Activated T-helper 2 cell treated with anti-CD3 and anti-CD28 coated beads, Interferon-gamma antibody, Interleukin-2, Interleukin-4, amounts not matched to agents 10 μg/mL and 5 μg/mL and 100 μg/mL, durations not matched to agents 14 hours and 24 hours and 36 hours (primary cell): Measurements from ENCODE around the gene MCTP1. TPM values are rescaled to one million over a fixed set of nuclear protein-coding genes. Genes with fewer than 3 reads are reported as not detected.
"Not testable (repeated sequence)": the region's sequence is repeated elsewhere in the genome, so short reads cannot be mapped to it uniquely, and the experiment has no call there.

ENCODE experiments used
- DNase-seq: peaks from one replicate; pipeline ENCODE4 v3.0.0; 2021; ENCODE audit warnings: low spot score
- H3K27ac Mint-ChIP-seq: one replicate; pipeline ENCODE4 v1.8.0; 2021; ENCODE audit warnings: mixed read lengths
- H3K27me3 Mint-ChIP-seq: one replicate; pipeline ENCODE4 v1.8.0; 2021; ENCODE audit warnings: low read depth, mixed read lengths
- H3K36me3 Mint-ChIP-seq: one replicate; pipeline ENCODE4 v1.8.0; 2021; ENCODE audit warnings: low read depth, mixed read lengths
- H3K4me1 Mint-ChIP-seq: one replicate; pipeline ENCODE4 v1.8.0; 2021; ENCODE audit warnings: low read depth, mixed read lengths
- H3K4me3 Mint-ChIP-seq: one replicate; pipeline ENCODE4 v1.8.0; 2021; ENCODE audit warnings: low read depth, mild to moderate bottlenecking, moderate library complexity, mixed read lengths
- H3K9me3 Mint-ChIP-seq: one replicate; pipeline ENCODE4 v1.8.0; 2021; ENCODE audit warnings: mixed read lengths
- intact Hi-C: fragments of 100-400 bp; cut with micrococcal nuclease; formaldehyde crosslinking; loops from one replicate; pipeline ENCODE4 v1.15.1; 2023
- total RNA-seq: library from RNA; stranded (reverse); gene quantifications from 2 replicates; pipeline ENCODE4 v1.2.3, GENCODE V29; 2022

MCTP1 gene
- total RNA-seq, 1 donor from 2014 or later = not detected

DNA sequence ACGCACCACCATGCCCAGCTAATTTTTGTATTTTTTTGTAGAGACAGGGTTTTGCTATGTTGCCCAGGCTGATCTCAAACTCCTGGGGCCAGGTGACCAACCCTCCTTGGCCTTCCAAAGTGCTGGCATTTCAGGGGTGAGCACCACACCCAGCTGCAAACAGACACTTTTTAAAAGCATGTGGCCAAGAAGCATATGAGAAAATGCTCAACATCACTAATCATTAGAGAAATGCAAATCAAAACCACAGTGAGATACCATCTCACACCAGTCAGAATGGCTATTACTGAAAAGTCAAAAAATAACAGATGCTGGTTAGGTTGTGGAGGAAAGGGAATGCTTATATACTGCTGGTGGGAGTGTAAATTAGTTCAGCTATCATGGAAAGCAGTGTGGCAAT is 439.2 kb downstream of the MCTP1 start:
- H3K27ac Mint-ChIP-seq, DNase-seq, H3K36me3 Mint-ChIP-seq, intact Hi-C loops, H3K4me1 Mint-ChIP-seq, H3K4me3 Mint-ChIP-seq, H3K9me3 Mint-ChIP-seq: not testable (repeated sequence)
- peaks cover 18% of the 10 kb centered on the region for H3K27me3 Mint-ChIP-seq

DNA sequence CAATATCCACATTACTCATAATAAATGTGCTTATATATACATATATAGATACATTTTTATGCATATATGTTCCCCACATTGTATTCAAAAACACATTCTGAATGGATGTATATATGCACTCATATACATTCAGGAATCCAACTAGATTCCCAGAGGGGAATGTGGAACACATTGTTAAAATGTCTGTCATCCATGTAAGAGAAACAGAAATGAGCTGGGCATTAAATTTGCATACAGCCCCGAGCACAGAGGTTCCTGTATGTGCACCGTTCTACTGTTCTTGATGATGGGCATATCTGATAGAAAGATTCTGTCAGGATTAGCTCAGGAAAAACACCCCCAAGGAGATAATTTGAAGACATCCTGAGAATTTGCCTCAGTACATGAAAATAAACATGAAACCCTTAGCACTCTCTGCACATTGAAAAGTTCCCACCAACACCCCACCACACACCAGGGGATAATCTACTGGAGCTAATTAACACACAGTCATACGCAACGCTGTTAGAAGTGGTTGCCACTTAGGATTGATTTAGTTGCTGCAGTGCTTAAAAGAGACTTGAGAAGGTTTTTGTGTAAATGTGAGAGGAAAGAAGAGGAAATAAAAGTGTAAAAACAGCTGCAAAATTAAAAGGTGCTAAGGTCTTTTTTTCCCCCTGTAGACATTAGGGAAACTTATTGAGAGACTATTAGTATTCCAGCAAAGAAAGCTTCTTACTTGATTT is 443.1 kb downstream of the MCTP1 start:
- no peak for DNase-seq
- H3K9me3 Mint-ChIP-seq = no peaks in the 10 kb centered on the region
- peaks cover 2% of the 10 kb centered on the region for H3K4me1 Mint-ChIP-seq
- H3K36me3 Mint-ChIP-seq = no peaks in the 10 kb centered on the region
- no peak overlapping the region for H3K4me3 Mint-ChIP-seq
- no peak overlapping the region for H3K27ac Mint-ChIP-seq
- peaks cover 15% of the 10 kb centered on the region for H3K27me3 Mint-ChIP-seq
- intact Hi-C loops = no loop called here

DNA sequence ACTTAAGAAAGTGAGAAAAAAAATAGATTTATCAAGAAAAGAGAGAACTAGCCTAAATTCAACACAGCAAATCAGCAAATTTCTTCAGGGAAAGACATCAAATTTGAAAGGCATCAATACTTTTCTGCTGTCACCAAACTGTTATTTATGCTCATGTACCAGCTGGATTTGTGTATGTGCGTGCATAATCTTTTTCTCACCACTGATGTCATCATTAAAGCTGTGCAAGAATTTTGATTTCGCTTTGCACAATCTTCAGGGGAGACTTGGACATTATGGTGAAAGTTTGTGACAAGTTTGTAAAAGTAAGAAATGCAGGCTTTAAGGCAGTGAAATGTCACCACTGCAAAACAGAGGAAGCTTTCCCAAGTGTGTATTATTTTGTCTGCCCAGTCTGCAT is 451.0 kb downstream of the MCTP1 start:
- Mint-ChIP-seq H3K4me1 (peaks cover 4% of the 10 kb centered on the region), H3K36me3 (no peaks in the 10 kb centered on the region), H3K9me3 (no peaks in the 10 kb centered on the region), H3K4me3 (no peak overlapping the region), H3K27ac (no peak overlapping the region), H3K27me3 (peaks cover 22% of the 10 kb centered on the region)
- no peak for DNase-seq
- intact Hi-C loops = no loop called here

DNA sequence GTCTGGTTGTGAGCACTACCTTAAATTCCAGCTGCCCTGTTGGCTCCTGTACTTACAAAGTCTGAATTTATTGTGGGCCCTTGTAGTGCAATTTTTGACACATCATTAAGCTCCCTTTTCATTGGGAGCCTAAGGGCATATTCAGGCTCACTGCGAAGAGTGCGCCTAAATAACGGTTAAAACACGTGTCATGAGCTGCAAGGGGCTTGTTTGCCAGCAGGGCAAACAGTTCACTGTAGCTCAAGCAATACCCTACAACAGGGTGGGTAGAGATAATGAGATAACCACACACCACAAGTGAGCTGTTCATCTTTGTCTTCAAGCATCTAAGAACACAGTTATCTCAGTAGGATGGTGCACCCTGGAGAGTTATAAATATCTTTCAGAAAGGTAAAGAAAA is 452.2 kb downstream of the MCTP1 start:
- Mint-ChIP-seq H3K27me3 (peaks cover 18% of the 10 kb centered on the region), H3K27ac (no peak overlapping the region), H3K4me3 (no peak overlapping the region), H3K9me3 (no peaks in the 10 kb centered on the region), H3K36me3 (no peaks in the 10 kb centered on the region), H3K4me1 (peaks cover 4% of the 10 kb centered on the region)
- DNase-seq = no peak
- intact Hi-C loops = no loop called here

DNA sequence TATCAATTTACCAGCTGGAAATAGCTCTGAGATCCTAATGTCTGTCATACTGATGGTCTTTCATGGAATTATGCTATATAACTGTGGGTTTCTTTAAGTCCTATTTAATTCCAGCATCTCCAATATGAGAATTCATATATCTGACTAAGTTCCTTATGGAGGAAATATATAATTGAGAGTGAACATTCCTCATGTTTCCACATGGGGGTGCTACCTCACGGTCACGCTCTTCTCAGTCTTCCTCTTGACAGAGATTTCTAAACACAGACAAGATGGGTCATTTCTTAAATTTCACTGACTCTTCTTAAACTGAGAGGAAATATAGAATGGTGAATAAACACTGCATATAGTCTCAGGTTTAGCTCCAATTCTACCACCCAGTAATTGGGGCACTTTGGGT is 454.4 kb downstream of the MCTP1 start:
- intact Hi-C loops = no loop called here
- H3K27me3 Mint-ChIP-seq = peaks cover 24% of the 10 kb centered on the region

DNA sequence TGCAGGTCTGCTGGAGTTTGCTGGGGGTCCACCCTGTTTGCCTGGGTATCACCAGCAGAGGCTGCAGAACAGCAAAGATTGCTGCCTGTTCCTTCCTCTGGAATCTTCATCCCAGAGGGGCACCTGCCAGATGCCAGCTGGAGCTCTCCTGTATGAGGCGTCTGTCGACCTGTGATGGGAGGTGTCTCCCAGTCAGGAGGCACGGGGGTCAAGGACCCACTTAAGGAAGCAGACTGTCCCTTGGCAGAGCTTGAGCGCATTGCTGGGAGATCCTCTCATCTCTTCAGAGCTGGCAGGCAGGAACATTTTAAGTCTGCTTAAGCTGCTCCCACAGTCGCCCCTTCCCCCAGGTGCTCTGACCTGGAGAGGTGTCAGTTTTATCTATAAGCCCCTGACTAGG is 456.7 kb downstream of the MCTP1 start:
- H3K27me3 Mint-ChIP-seq = peaks cover 30% of the 10 kb centered on the region
- intact Hi-C loops, H3K4me3 Mint-ChIP-seq, H3K4me1 Mint-ChIP-seq, H3K9me3 Mint-ChIP-seq, DNase-seq, H3K36me3 Mint-ChIP-seq, H3K27ac Mint-ChIP-seq: not testable (repeated sequence)

More for the DNA sequence above, 454.4 kb downstream of the MCTP1 start:
- Mint-ChIP-seq H3K4me3 (no peak overlapping the region), H3K4me1 (no peaks in the 10 kb centered on the region), H3K27ac (no peak overlapping the region), H3K36me3 (no peaks in the 10 kb centered on the region), H3K9me3 (no peaks in the 10 kb centered on the region)
- no peak for DNase-seq

DNA sequence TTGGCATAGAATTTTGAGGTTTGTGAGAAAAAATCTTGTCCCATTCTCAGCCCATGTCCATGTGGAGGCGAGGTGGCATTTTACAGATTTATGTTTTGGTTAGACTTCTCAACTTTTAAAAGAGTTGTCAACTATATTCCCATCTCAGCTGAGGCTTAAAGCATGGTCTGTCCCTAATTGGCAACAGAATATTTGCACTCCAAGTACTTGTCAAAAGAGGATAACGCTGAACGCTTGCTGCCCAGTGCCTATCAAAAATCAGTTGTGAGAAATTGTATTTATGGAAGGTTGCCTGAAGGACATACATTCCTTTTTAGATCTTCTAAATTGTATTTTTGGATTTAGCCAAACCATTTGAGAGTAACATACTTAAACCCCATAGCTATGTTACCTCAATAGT is 464.4 kb downstream of the MCTP1 start:
- intact Hi-C loops = no loop called here
- no peaks in the 10 kb centered on the region for H3K9me3 Mint-ChIP-seq
- DNase-seq = no peak
- H3K4me3 Mint-ChIP-seq = no peak overlapping the region
- no peaks in the 10 kb centered on the region for H3K4me1 Mint-ChIP-seq
- no peaks in the 10 kb centered on the region for H3K36me3 Mint-ChIP-seq
- no peak overlapping the region for H3K27ac Mint-ChIP-seq
- H3K27me3 Mint-ChIP-seq = peaks cover 17% of the 10 kb centered on the region

DNA sequence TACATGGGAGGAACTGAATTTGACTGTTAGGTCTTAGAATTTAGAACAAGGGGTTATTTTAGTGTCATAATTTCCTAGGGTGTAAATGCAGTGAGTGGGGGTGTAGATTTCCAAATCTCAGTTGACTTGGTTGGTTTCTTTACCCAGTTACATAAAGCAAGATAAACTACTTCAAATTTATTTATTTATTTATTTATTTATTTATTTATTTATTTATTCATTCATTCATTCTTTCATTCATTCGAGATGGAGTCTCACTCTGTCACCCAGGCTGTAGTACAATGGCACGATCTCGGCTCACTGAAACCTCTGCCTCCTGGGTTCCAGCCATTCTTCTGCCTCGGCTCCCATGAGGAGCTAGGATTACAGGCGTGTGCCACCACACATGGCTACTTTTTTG is 466.0 kb downstream of the MCTP1 start:
- no peak overlapping the region for H3K27ac Mint-ChIP-seq
- intact Hi-C loops = no loop called here
- DNase-seq = no peak
- H3K4me1 Mint-ChIP-seq = no peaks in the 10 kb centered on the region
- no peak overlapping the region for H3K4me3 Mint-ChIP-seq
- H3K9me3 Mint-ChIP-seq = no peaks in the 10 kb centered on the region
- no peaks in the 10 kb centered on the region for H3K36me3 Mint-ChIP-seq
- peaks cover 14% of the 10 kb centered on the region for H3K27me3 Mint-ChIP-seq

DNA sequence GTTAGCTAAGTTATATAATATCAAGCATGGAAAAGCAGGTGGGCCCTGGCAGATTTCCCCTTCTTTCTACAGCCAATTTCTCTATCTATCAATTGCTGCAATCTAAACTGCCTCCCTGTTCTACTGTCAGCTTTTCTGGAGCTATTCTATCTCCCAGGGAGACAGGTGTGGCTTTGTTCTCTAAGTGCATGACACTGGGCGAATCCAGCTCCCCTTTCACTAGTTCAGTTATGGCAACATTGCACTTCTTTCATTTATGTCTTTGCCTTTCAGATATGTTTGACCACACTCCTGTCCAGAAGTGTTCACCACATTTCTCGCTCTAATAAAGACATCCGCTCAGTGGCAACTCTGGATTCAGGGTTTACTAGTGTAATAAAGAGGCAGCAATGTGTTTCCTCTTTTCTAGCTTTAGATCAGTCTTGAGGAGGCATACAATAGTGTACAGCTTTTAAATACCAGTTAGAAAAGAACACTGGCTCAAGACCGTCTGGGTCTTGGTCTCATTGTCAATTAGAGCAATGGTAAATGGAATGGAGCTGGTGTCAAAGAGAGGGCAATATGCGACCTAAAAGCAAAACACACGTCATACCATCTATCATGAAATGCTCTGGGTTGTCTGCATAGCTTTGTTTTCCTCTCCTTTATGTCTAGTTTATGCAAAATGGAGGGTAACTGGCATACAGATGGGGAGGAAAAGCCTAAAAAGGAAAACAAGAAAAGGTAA is 469.4 kb downstream of the MCTP1 start:
- DNase-seq = no peak
- no peaks in the 10 kb centered on the region for H3K36me3 Mint-ChIP-seq
- H3K27ac Mint-ChIP-seq = no peak overlapping the region
- peaks cover 18% of the 10 kb centered on the region for H3K27me3 Mint-ChIP-seq
- no peaks in the 10 kb centered on the region for H3K9me3 Mint-ChIP-seq
- no peaks in the 10 kb centered on the region for H3K4me1 Mint-ChIP-seq
- intact Hi-C loops = no loop called here
- H3K4me3 Mint-ChIP-seq = no peak overlapping the region

DNA sequence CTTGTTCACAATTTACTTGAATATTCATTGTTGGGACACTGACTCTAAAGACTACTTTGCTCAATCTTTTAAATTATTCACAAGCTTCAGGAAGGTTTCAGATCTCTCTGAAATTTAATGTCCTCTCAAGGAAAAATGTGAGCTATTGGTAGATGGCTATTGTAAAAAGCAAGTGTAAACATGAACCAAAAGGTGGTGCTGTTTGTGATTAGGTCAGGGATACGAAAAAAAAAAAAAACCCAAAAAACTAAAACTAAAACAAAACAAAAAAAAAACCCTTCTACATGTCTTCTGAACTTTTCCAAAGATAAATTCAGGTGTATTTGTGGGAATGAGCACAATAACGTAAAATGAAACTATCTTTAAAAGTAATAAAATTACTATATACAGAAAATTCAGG is 472.7 kb downstream of the MCTP1 start:
- intact Hi-C loops = no loop called here
- no peaks in the 10 kb centered on the region for H3K9me3 Mint-ChIP-seq
- no peak overlapping the region for H3K4me3 Mint-ChIP-seq
- peaks cover 20% of the 10 kb centered on the region for H3K27me3 Mint-ChIP-seq
- H3K4me1 Mint-ChIP-seq = no peaks in the 10 kb centered on the region
- no peaks in the 10 kb centered on the region for H3K36me3 Mint-ChIP-seq
- H3K27ac Mint-ChIP-seq = no peak overlapping the region
- no peak for DNase-seq

DNA sequence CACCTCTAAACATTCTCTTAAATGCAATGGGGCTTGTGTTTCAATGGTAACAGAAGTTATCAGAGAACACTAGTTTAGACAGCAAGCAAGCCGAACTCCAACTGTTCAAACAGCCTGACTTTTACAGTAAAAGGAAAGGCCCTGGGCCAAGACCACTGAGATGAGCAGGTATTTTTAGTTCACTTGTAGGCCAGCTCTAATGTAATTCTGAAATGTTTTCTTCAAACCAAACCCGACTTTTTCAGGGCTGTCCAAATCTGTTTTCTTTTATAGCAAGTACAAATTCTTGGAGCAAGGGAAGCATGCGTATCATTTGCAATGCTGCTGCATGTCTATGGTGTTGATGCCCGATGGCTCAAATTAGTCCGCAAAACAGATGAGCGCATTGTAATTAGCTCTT is 473.6 kb downstream of the MCTP1 start:
- DNase-seq = no peak
- Mint-ChIP-seq H3K4me1 (no peaks in the 10 kb centered on the region), H3K27ac (no peak overlapping the region), H3K27me3 (peaks cover 20% of the 10 kb centered on the region), H3K36me3 (no peaks in the 10 kb centered on the region), H3K9me3 (no peaks in the 10 kb centered on the region), H3K4me3 (no peak overlapping the region)
- intact Hi-C loops = no loop called here

DNA sequence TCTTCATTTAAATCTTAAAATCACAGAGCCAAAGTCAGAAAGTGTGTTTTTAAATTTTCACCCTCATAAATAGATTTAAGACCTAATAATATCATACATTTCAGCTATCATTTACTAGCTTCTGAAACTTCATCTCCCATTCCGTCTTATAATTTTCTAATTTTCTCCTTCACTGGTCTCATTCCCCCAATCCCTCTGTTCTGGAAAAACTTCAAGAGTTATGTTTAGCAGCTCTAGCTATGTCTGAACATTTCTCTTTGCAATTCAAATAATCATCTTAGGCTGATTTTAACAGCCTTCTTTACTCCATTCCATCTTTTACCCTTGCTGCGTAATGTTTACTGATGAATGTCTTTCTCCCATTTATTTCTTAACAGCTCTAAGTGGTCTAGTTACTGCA is 474.0 kb downstream of the MCTP1 start:
- H3K9me3 Mint-ChIP-seq = no peaks in the 10 kb centered on the region
- H3K36me3 Mint-ChIP-seq = no peaks in the 10 kb centered on the region
- H3K4me1 Mint-ChIP-seq = no peaks in the 10 kb centered on the region
- intact Hi-C loops = no loop called here
- no peak for DNase-seq
- no peak overlapping the region for H3K4me3 Mint-ChIP-seq
- peaks cover 24% of the 10 kb centered on the region for H3K27me3 Mint-ChIP-seq
- H3K27ac Mint-ChIP-seq = no peak overlapping the region

DNA sequence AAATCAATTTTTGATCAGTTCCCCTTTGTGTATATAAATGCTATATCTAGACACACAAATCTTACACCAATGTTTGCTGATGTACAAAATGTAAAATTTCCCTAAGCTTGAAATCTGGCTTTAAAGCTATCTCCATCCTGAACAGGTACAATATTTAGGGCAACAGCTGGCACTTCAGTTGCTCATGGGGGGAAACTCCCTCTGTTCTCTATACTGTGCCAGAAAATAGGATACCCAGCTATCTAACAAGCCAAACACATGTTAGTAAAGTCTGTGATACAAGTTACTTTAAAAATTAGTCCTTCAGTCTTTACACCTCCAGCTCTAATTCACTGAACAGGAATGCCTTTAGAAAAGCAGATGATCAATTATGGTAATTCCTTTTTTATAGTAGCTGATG is 474.6 kb downstream of the MCTP1 start:
- intact Hi-C loops = no loop called here
- Mint-ChIP-seq H3K9me3 (no peaks in the 10 kb centered on the region), H3K27me3 (peaks cover 26% of the 10 kb centered on the region), H3K4me3 (no peak overlapping the region), H3K27ac (no peak overlapping the region), H3K36me3 (no peaks in the 10 kb centered on the region), H3K4me1 (no peaks in the 10 kb centered on the region)
- no peak for DNase-seq
